GM10266 (cell line): Measurements from ENCODE around the gene ANK2.

ENCODE experiments used
- DNase-seq: peaks from one replicate; pipeline ENCODE4 v3.0.0; 2012; ENCODE audit errors: extremely low spot score
- CTCF ChIP-seq: IDR thresholded peaks from 2 replicates; pipeline ENCODE4 v1.5.1; 2012; ENCODE audit warnings: mild to moderate bottlenecking, low read depth; ENCODE audit not compliant: control insufficient read depth, insufficient read depth; ENCODE audit errors: missing control alignments

The ANK2 gene

GRCh38 chr4:113144091-113144490 lies 94.6 kb downstream of the ANK2 start:
- no peak for DNase-seq
- TF ChIP-seq CTCF: no peak

- no peak for TF ChIP-seq CTCF
- DNase-seq: no peak
Measured at GRCh38 chr4:113145147-113145518, 95.7 kb downstream of the ANK2 start.

- TF ChIP-seq CTCF: no peak
- peak; percentile 4 for DNase-seq
Measured at GRCh38 chr4:113145519-113146291, 96.3 kb downstream of the ANK2 start.

- DNase-seq: peak; percentile 40
- TF ChIP-seq CTCF: no peak
Measured at GRCh38 chr4:113146876-113147358, 97.5 kb downstream of the ANK2 start.

- no peak for TF ChIP-seq CTCF
- DNase-seq: no peak
Measured at GRCh38 chr4:113147498-113148111, 98.2 kb downstream of the ANK2 start.

- TF ChIP-seq CTCF: no peak
- DNase-seq: no peak
Measured at GRCh38 chr4:113148925-113149324, 99.5 kb downstream of the ANK2 start.

- TF ChIP-seq CTCF: no peak
- no peak for DNase-seq
Measured at GRCh38 chr4:113153529-113154101, 104.2 kb downstream of the ANK2 start.
